ENCODE data around the gene PRDM12.
A peak's percentile ranks its signal among the peaks of the same experiment; 100 is the strongest.

The PRDM12 gene

GRCh38 chr9:130680836-130681768, 16.7 kb downstream of the PRDM12 start:
- Histone ChIP-seq H2BK15ac (ENCODE audit: low read length) (no peak overlapping the region), H2AFZ (ENCODE audit: low read length) (peak overlapping the region; percentile 94), H2BK5ac (ENCODE audit: low read length) (no peak overlapping the region), H3K79me1 (ENCODE audit: low read depth, low read length) (no peaks in the 10 kb centered on the region), H4K8ac (ENCODE audit: low read depth, low read length) (no peak overlapping the region), H3K4me1 (ENCODE audit: control insufficient read depth in 2 of 2, insufficient read depth in 1 of 2, low read depth in 1 of 2, low read length in 2 of 2) (peaks cover 0 to 4% of the 10 kb centered on the region in 2 donors), H3K9me3 (replicated peaks in 1 of 2; ENCODE audit: control insufficient read depth in 2 of 2, insufficient read depth in 1 of 2, low read depth in 1 of 2, low read length in 2 of 2) (peaks cover 0 to 2% of the 10 kb centered on the region in 2 donors), H3K4me2 (ENCODE audit: insufficient read depth, low read length, poor library complexity, severe bottlenecking) (peak overlapping the region; percentile 98), H3K23ac (ENCODE audit: low read depth, low read length, poor library complexity) (peak overlapping the region; percentile 96), H3K36me3 (replicated peaks in 1 of 2; ENCODE audit: control insufficient read depth in 2 of 2, insufficient read depth in 2 of 2, low read length in 2 of 2) (no peaks in the 10 kb centered on the region), H4K91ac (ENCODE audit: low read depth, low read length, poor library complexity) (no peak overlapping the region), H3K9ac (ENCODE audit: low read depth, low read length, poor library complexity) (peak overlapping the region; percentile 88), H2BK120ac (ENCODE audit: low read depth, low read length) (no peak overlapping the region), H3K18ac (ENCODE audit: low read length) (peak overlapping the region; percentile 97), H3K4ac (ENCODE audit: low read length) (no peak overlapping the region), H2BK12ac (ENCODE audit: low read length) (peak overlapping the region; percentile 97), H3K27ac (replicated peaks; ENCODE audit: low read length) (no peak overlapping the region), H3K27me3 (ENCODE audit: control insufficient read depth in 3 of 3, insufficient read depth in 3 of 3, low read depth in 1 of 3, low read length in 3 of 3) (peaks cover 0 to 37% (median 19%) of the 10 kb centered on the region in 3 experiments), H3K4me3 (ENCODE audit: low read length in 2 of 2) (peak overlapping the region; percentile 59 to 89), H2AK5ac (ENCODE audit: low read depth, low read length) (no peak overlapping the region), H3K14ac (ENCODE audit: low read length) (peak overlapping the region; percentile 63)
- no CpG with 5 or more reads among the region's 116 CpGs for WGBS, 2 donors (ENCODE audit: extremely low coverage in 2 of 2, insufficient read length in 2 of 2, insufficient replicate concordance in 1 of 2)
- no peak for DNase-seq (ENCODE audit: low spot score)

- no peak overlapping the region for H2BK5ac ChIP-seq (ENCODE audit: low read length)
- peak overlapping the region; percentile 41 for H2AK5ac ChIP-seq (ENCODE audit: low read depth, low read length)
- peak overlapping the region; percentile 7 for H2BK15ac ChIP-seq (ENCODE audit: low read length)
- peaks cover 0 to 2% of the 10 kb centered on the region in 2 donors for H3K9me3 ChIP-seq (replicated peaks in 1 of 2; ENCODE audit: control insufficient read depth in 2 of 2, insufficient read depth in 1 of 2, low read depth in 1 of 2, low read length in 2 of 2)
- H3K27ac ChIP-seq (replicated peaks; ENCODE audit: low read length), result no peak overlapping the region
- no peak overlapping the region for H2BK12ac ChIP-seq (ENCODE audit: low read length)
- peak overlapping the region; percentile 59 to 89 for H3K4me3 ChIP-seq (ENCODE audit: low read length in 2 of 2)
- no peak overlapping the region for H4K91ac ChIP-seq (ENCODE audit: low read depth, low read length, poor library complexity)
- peak overlapping the region; percentile 98 for H3K4me2 ChIP-seq (ENCODE audit: insufficient read depth, low read length, poor library complexity, severe bottlenecking)
- H3K14ac ChIP-seq (ENCODE audit: low read length), result peak overlapping the region; percentile 63
- WGBS, 2 donors (ENCODE audit: extremely low coverage in 2 of 2, insufficient read length in 2 of 2, insufficient replicate concordance in 1 of 2), result no CpG with 5 or more reads among the region's 45 CpGs
- H3K36me3 ChIP-seq (replicated peaks in 1 of 2; ENCODE audit: control insufficient read depth in 2 of 2, insufficient read depth in 2 of 2, low read length in 2 of 2), result no peaks in the 10 kb centered on the region
- H3K4me1 ChIP-seq (ENCODE audit: control insufficient read depth in 2 of 2, insufficient read depth in 1 of 2, low read depth in 1 of 2, low read length in 2 of 2), result peaks cover 0 to 4% of the 10 kb centered on the region in 2 donors
- H3K23ac ChIP-seq (ENCODE audit: low read depth, low read length, poor library complexity), result peak overlapping the region; percentile 96
- H3K27me3 ChIP-seq (ENCODE audit: control insufficient read depth in 3 of 3, insufficient read depth in 3 of 3, low read depth in 1 of 3, low read length in 3 of 3), result peaks cover 0 to 37% (median 17%) of the 10 kb centered on the region in 3 experiments
- peak overlapping the region; percentile 95 for H3K18ac ChIP-seq (ENCODE audit: low read length)
- H3K79me1 ChIP-seq (ENCODE audit: low read depth, low read length), result no peaks in the 10 kb centered on the region
- H3K4ac ChIP-seq (ENCODE audit: low read length), result no peak overlapping the region
- peak overlapping the region; percentile 94 for H2AFZ ChIP-seq (ENCODE audit: low read length)
- H2BK120ac ChIP-seq (ENCODE audit: low read depth, low read length), result peak overlapping the region; percentile 13
- no peak overlapping the region for H4K8ac ChIP-seq (ENCODE audit: low read depth, low read length)
- peak overlapping the region; percentile 78 for H3K9ac ChIP-seq (ENCODE audit: low read depth, low read length, poor library complexity)
- DNase-seq (ENCODE audit: low spot score), result no peak
Measured at GRCh38 chr9:130681769-130682420, 17.5 kb downstream of the PRDM12 start.

- H2BK12ac ChIP-seq (ENCODE audit: low read length), result no peak overlapping the region
- WGBS, 2 donors (ENCODE audit: extremely low coverage in 2 of 2, insufficient read length in 2 of 2, insufficient replicate concordance in 1 of 2), result no CpG with 5 or more reads among the region's 22 CpGs
- no peak overlapping the region for H3K4ac ChIP-seq (ENCODE audit: low read length)
- H3K9me3 ChIP-seq (replicated peaks in 1 of 2; ENCODE audit: control insufficient read depth in 2 of 2, insufficient read depth in 1 of 2, low read depth in 1 of 2, low read length in 2 of 2), result peaks cover 0 to 2% of the 10 kb centered on the region in 2 donors
- H4K91ac ChIP-seq (ENCODE audit: low read depth, low read length, poor library complexity), result no peak overlapping the region
- peak overlapping the region in 1 of 2 donors; percentile 89 for H3K4me3 ChIP-seq (ENCODE audit: low read length in 2 of 2)
- no peak overlapping the region for H3K18ac ChIP-seq (ENCODE audit: low read length)
- H3K9ac ChIP-seq (ENCODE audit: low read depth, low read length, poor library complexity), result no peak overlapping the region
- H2AFZ ChIP-seq (ENCODE audit: low read length), result peak overlapping the region; percentile 94
- peak overlapping the region; percentile 98 for H3K4me2 ChIP-seq (ENCODE audit: insufficient read depth, low read length, poor library complexity, severe bottlenecking)
- H2BK15ac ChIP-seq (ENCODE audit: low read length), result no peak overlapping the region
- H3K36me3 ChIP-seq (replicated peaks in 1 of 2; ENCODE audit: control insufficient read depth in 2 of 2, insufficient read depth in 2 of 2, low read length in 2 of 2), result no peaks in the 10 kb centered on the region
- H3K14ac ChIP-seq (ENCODE audit: low read length), result no peak overlapping the region
- peaks cover 0 to 4% of the 10 kb centered on the region in 2 donors for H3K4me1 ChIP-seq (ENCODE audit: control insufficient read depth in 2 of 2, insufficient read depth in 1 of 2, low read depth in 1 of 2, low read length in 2 of 2)
- no peak overlapping the region for H2AK5ac ChIP-seq (ENCODE audit: low read depth, low read length)
- no peaks in the 10 kb centered on the region for H3K79me1 ChIP-seq (ENCODE audit: low read depth, low read length)
- no peak overlapping the region for H3K23ac ChIP-seq (ENCODE audit: low read depth, low read length, poor library complexity)
- H4K8ac ChIP-seq (ENCODE audit: low read depth, low read length), result no peak overlapping the region
- H2BK5ac ChIP-seq (ENCODE audit: low read length), result no peak overlapping the region
- DNase-seq (ENCODE audit: low spot score), result no peak
- H2BK120ac ChIP-seq (ENCODE audit: low read depth, low read length), result no peak overlapping the region
- no peak overlapping the region for H3K27ac ChIP-seq (replicated peaks; ENCODE audit: low read length)
- H3K27me3 ChIP-seq (ENCODE audit: control insufficient read depth in 3 of 3, insufficient read depth in 3 of 3, low read depth in 1 of 3, low read length in 3 of 3), result peaks cover 0 to 33% (median 17%) of the 10 kb centered on the region in 3 experiments
Measured at GRCh38 chr9:130682421-130683121, 18.2 kb downstream of the PRDM12 start.
